ENCODE data around the gene THADA. TPM values are rescaled to one million over a fixed set of nuclear protein-coding genes. Genes with fewer than 3 reads are reported as not detected.

THADA gene
- total RNA-seq, 1 experiment from 2014 or later: 20.1 TPM

- peak; percentile 58 for TF ChIP-seq CTCF (conservative IDR thresholded peaks at IDR 0.05)
- Histone ChIP-seq H3T11ph (ENCODE audit: low read length) (no peak overlapping the region), H4K8ac (replicated peaks; ENCODE audit: insufficient read length, low read depth, low read length) (no peak overlapping the region), H3K18ac (ENCODE audit: insufficient read length, low read depth, low read length) (no peak overlapping the region), H2AK5ac (ENCODE audit: insufficient read length, low read length) (no peak overlapping the region), H3K23ac (ENCODE audit: insufficient read length, low read depth, low read length) (no peak overlapping the region), H3K79me2 (ENCODE audit: insufficient read depth, low read length) (no peaks in the 10 kb centered on the region), H2BK20ac (ENCODE audit: low read depth, low read length, poor library complexity, severe bottlenecking) (no peak overlapping the region), H2BK15ac (ENCODE audit: low read depth, low read length) (no peak overlapping the region), H3K4ac (ENCODE audit: low read depth, low read length) (no peak overlapping the region), H3K9me3 (ENCODE audit: control insufficient read depth, low read depth, low read length) (no peaks in the 10 kb centered on the region), H3K4me1 (ENCODE audit: insufficient read depth, low read length) (no peaks in the 10 kb centered on the region), H4K20me1 (ENCODE audit: control insufficient read depth, insufficient read depth, insufficient read length) (no peaks in the 10 kb centered on the region), H4K91ac (ENCODE audit: insufficient read length, low read depth, low read length) (no peak overlapping the region), H2AFZ (ENCODE audit: low read length) (no peak overlapping the region), H2BK5ac (ENCODE audit: insufficient read length, low read length) (no peak overlapping the region), H3K4me2 (ENCODE audit: insufficient read depth, insufficient read length, low read length) (no peak overlapping the region), H3K9ac (ENCODE audit: extremely low read depth, insufficient read length, low read length) (no peak overlapping the region), H3K27me3 (ENCODE audit: insufficient read depth, low read length) (no peaks in the 10 kb centered on the region), H2BK12ac (ENCODE audit: insufficient read length, low read depth, low read length) (no peak overlapping the region), H2BK120ac (ENCODE audit: low read depth, low read length, poor library complexity, severe bottlenecking) (no peak overlapping the region), H3K56ac (ENCODE audit: insufficient read length, low read depth, low read length) (no peak overlapping the region), H3K79me1 (ENCODE audit: insufficient read depth, low read depth, low read length, poor library complexity, severe bottlenecking) (no peaks in the 10 kb centered on the region), H3K27ac (ENCODE audit: insufficient read length, low read depth, low read length) (no peak overlapping the region), H4K5ac (ENCODE audit: insufficient read length, low read depth, low read length) (no peak overlapping the region), H3K23me2 (ENCODE audit: insufficient read length, low read depth, low read length, poor library complexity, severe bottlenecking) (no peaks in the 10 kb centered on the region), H3K14ac (ENCODE audit: insufficient read depth, low read length) (no peak overlapping the region)
- no peaks in the 10 kb centered on the region for H3K9me3 Mint-ChIP-seq
- WGBS (ENCODE audit: extremely low coverage, insufficient read length, low lambda C conversion rate): no CpG with 5 or more reads among the region's 9 CpGs
- peaks cover 2% of the 10 kb centered on the region; the same call in 1 of the 2 replicates for H3K27me3 Mint-ChIP-seq (ENCODE audit: low read depth)
- H3K27ac Mint-ChIP-seq: peak overlapping the region in 1 of 3 experiments; percentile 77; a peak in 3 of 7 replicates
- peaks cover 19 to 36% of the 10 kb centered on the region in 2 experiments for H3K4me1 Mint-ChIP-seq
- no peak overlapping the region for H3K4me3 Mint-ChIP-seq
- no peaks in the 10 kb centered on the region; a peak in 1 of 7 replicates for H3K36me3 Mint-ChIP-seq (ENCODE audit: insufficient read depth in 1 of 3, low read depth in 3 of 3)
- peak; percentile 79 for DNase-seq
These were observed 388.1 kb downstream of the THADA start for GRCh38 chr2:43207553-43208300.

All from H9 (cell line).